Raji (cell line): ENCODE results near the gene TSHB.

Experiments used
- POLR2A ChIP-seq: IDR thresholded peaks from 2 replicates; pipeline ENCODE4 v1.6.1; 2011; ENCODE audit warnings: low read depth, low read length, control low read depth; ENCODE audit not compliant: insufficient read depth

Gene TSHB

DNA sequence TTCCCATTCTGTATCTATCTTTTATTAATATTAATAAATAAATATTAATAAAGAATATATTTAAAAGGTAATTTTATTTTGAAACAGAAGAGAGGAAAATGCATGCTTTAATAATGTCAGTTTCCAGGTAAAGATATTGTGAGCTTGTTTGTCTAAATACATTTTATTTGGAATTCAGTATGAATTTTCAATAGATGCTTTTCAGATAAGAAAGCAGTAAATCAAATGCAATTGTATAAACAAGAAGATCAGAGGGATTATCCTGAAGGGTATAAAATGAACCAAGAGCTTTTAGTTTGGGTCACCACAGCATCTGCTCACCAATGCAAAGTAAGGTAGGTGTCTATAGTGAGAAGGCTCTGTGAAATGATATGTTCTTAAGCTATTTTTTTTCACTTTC lies at the start of gene TSHB:
Gene TSHB, plus strand, starts transcription at position 301 of the 400 bp plus-strand sequence. CDS start 3,537 bp downstream, outside the sequence.
- TF ChIP-seq POLR2A, result no peak

DNA sequence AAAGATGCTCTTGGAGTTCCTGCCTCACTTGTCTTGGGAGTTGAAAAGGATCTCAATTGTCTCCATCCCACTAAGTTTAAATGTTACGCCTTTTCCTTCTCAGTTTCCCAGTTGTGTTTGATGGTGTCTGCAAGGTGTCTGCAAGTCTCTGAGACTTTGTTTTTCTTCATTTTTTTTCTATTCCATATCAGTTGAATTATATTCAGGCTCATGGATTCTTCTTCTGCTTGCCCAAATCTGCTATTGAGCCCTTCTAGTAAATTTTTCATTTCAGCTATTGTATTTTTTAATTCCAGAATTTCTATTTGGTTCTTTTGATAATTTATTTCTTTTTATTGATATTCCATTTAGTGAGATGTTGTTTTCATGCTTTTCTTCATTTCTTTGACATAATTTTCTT lies 47.4 kb upstream of the TSHB start:
- no peak for TF ChIP-seq POLR2A

GRCh38 chr1:114986286-114986685 lies 43.3 kb upstream of the TSHB start:
- TF ChIP-seq POLR2A, result no peak

DNA sequence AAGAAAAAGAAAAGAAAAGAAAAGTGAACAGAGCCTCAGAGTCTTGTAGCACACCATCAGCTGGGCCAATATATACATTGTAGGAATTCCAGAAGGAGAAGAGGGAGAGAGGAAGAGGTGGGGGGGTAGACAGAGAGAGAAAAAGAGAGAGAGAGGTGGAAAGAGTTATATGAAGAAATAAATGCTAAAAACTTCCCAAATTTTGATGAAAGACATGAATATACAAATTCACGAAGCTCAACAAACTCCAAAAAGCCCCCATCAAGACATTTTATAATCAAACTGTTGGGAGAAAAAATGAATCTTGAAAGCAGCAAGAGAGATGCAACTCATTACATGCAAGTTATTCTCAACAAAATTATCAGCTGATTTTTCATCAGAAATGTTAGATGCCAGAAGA lies 41.5 kb upstream of the TSHB start:
- no peak for TF ChIP-seq POLR2A

DNA sequence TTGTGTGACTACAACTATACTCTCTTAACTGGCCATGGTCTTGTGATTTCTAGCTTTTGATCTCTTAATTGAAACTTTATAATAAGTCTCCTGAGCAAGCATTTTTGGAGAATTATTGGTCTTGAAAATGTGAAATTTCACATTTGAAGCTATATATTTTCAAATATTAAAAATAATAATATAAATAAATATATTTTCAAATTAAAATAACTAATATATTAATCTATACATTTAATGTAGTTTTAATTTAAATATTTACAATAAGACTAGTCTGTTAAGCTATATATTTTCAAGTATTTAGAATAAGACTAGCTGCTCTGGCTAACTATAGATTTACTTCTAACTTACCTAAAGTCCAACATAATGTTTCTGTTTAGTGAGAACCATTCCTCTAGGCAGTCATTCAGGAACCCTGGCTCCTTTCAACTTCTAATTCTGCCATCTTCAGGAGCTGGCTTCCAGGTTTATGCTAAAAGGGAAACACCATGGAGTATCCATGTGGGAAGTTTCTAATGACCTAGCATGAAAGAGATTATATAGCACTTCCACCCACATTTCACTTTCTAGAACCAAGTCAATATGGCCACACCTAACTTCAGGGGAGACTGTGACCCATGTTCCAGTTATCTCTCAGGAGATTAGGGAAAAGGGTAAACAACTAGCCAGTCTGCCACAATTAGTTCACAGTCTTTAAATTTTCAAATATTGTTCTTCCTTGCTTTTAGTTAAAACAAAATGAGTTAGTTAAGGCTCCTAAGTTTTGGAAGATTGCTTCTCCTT lies 31.9 kb upstream of the TSHB start:
- no peak for TF ChIP-seq POLR2A

- TF ChIP-seq POLR2A, result no peak
These were observed 23.4 kb upstream of the TSHB start for GRCh38 chr1:115006191-115006590.

GRCh38 chr1:115012006-115012405 lies 17.6 kb upstream of the TSHB start:
- no peak for TF ChIP-seq POLR2A

GRCh38 chr1:115012434-115012833 lies 17.2 kb upstream of the TSHB start:
- no peak for TF ChIP-seq POLR2A

GRCh38 chr1:115013792-115014191 lies 15.8 kb upstream of the TSHB start:
- TF ChIP-seq POLR2A, result no peak

GRCh38 chr1:115021145-115021544 lies 8.5 kb upstream of the TSHB start:
- no peak for TF ChIP-seq POLR2A

- TF ChIP-seq POLR2A, result no peak
These were observed 6.0 kb upstream of the TSHB start for GRCh38 chr1:115023593-115023992.

- TF ChIP-seq POLR2A, result no peak
These were observed 2.0 kb downstream of the TSHB start for GRCh38 chr1:115031595-115031994.

DNA sequence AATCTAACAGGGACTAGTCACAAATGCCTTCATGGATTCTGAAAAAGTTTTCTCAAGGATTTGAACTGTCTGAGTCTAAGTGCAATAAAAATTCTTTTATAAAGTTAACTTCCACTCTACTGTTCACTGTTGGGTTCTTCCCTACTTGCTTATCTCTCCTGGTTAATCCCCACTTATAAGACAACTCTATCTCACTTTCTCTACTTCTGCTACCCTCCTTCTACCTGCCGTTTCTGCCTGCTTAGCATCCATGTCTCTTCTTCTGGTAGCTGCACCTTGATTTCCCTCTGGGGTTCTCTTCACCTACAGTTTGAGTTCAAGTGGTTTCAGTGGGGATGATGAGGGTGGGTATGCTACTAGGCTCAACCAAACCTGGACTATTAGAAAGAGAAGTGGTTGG lies 6.0 kb downstream of the TSHB start:
- TF ChIP-seq POLR2A, result no peak

- TF ChIP-seq POLR2A, result no peak
These were observed 7.3 kb downstream of the TSHB start for GRCh38 chr1:115036814-115037507.

GRCh38 chr1:115040501-115040900 lies 10.9 kb downstream of the TSHB start:
- TF ChIP-seq POLR2A, result no peak

DNA sequence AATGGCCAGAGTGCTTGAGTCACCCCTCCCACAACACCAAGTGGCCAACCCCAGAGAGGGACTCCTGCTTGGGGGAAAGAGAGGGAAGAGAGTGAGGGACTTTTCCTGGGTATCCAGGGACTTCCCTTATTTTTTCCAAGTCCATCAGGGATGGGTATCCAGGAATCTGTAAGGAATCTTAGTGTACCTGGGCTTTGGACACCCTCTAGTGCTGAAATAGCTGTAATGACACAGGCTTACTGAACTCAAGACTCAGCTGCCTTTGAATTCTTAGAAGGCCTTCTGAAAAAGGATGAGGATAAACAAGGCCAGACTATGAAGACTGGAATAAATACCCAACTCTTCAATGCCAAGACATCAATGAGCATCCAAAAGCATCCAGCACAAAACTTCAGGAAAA lies 12.0 kb downstream of the TSHB start:
- TF ChIP-seq POLR2A, result no peak
